ENCODE measurements around the gene DDX17. TPM values are rescaled to one million over a fixed set of nuclear protein-coding genes. Genes with fewer than 3 reads are reported as not detected.

DDX17 gene
- total and polyA plus RNA-seq, 2 of the 8 experiments (the other 6 are each of a cell fraction or from before 2014, with no cell fraction given): 437 to 441 TPM

DNA sequence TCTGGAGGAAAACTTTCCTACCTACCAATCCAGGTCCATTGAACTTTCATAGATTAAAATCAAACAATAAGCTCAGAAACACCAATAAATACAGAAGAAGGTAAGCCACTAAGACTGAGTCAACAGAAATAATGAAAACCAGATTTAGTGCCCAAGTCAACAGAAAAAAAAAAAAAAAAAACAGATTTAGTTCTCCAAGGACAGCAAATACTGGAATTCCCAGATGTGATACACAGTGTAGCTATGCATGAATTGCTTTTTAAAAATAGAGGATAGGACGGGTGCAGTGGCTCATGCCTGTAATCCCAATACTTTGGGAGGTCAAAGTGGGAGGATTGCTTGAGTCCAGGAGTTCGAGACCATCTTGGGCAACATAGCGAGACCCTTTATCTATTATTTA, 48.2 kb upstream of the DDX17 start:
- H4K20me1 ChIP-seq (replicated peaks in 1 of 2; ENCODE audit: control insufficient read depth in 1 of 2, insufficient read depth in 2 of 2, low read length in 2 of 2): no peaks in the 10 kb centered on the region
- TF ChIP-seq TCF12 (IDR thresholded peaks at IDR 0.05; ENCODE audit: low read depth, low read length) (no peak), SP2 (IDR thresholded peaks at IDR 0.05; ENCODE audit: low read length) (no peak), NANOG (IDR thresholded peaks at IDR 0.05; ENCODE audit: insufficient read depth, low read depth, low read length, poor library complexity, severe bottlenecking) (no peak), SIRT6 (IDR thresholded peaks at IDR 0.05; ENCODE audit: low read length) (no peak), JUND (IDR thresholded peaks at IDR 0.05; ENCODE audit: low read length) (no peak), RXRA (IDR thresholded peaks at IDR 0.05; ENCODE audit: insufficient read depth, low read depth, low read length) (no peak), EGR1 (IDR thresholded peaks at IDR 0.05; ENCODE audit: borderline replicate concordance, low read depth, low read length) (no peak), FOSL1 (IDR thresholded peaks at IDR 0.05; ENCODE audit: insufficient read depth, low read depth, low read length) (no peak), HDAC2 (IDR thresholded peaks at IDR 0.05; ENCODE audit: borderline replicate concordance in 1 of 2, low read depth in 2 of 2, low read length in 2 of 2) (no peak), GABPA (IDR thresholded peaks at IDR 0.05; ENCODE audit: borderline replicate concordance, insufficient read depth, low read length) (no peak), CBX5 (IDR thresholded peaks at IDR 0.05; ENCODE audit: low read depth, low read length) (no peak), SRF (IDR thresholded peaks at IDR 0.05; ENCODE audit: low read depth, low read length) (no peak)
- TF ChIP-seq, protein P1, sequence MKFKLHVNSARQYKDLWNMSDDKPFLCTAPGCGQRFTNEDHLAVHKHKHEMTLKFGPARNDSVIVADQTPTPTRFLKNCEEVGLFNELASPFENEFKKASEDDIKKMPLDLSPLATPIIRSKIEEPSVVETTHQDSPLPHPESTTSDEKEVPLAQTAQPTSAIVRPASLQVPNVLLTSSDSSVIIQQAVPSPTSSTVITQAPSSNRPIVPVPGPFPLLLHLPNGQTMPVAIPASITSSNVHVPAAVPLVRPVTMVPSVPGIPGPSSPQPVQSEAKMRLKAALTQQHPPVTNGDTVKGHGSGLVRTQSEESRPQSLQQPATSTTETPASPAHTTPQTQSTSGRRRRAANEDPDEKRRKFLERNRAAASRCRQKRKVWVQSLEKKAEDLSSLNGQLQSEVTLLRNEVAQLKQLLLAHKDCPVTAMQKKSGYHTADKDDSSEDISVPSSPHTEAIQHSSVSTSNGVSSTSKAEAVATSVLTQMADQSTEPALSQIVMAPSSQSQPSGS (IDR thresholded peaks at IDR 0.05; ENCODE audit: low read length): no peak

More for the DNA sequence above, 48.2 kb upstream of the DDX17 start:
- no peaks in the 10 kb centered on the region for H3K23me2 ChIP-seq (ENCODE audit: low read depth, low read length)
- no peaks in the 10 kb centered on the region for H3K79me1 ChIP-seq (ENCODE audit: low read depth, low read length)
- no peak overlapping the region for H3K14ac ChIP-seq (ENCODE audit: insufficient read length)
- no peaks in the 10 kb centered on the region for H3K36me3 ChIP-seq (ENCODE audit: control insufficient read depth in 2 of 4, insufficient read depth in 4 of 4, low read length in 3 of 4)
- no peak overlapping the region for H3K4me3 ChIP-seq (ENCODE audit: extremely low read depth in 1 of 4, insufficient read depth in 2 of 4, low read depth in 3 of 4, low read length in 4 of 4)
- no peak overlapping the region for H2AFZ ChIP-seq (ENCODE audit: low read length)
- H2BK120ac ChIP-seq (replicated peaks; ENCODE audit: low read depth, low read length): no peak overlapping the region
- H2BK5ac ChIP-seq (ENCODE audit: low read depth, low read length): no peak overlapping the region
- no peak overlapping the region for H3K4me2 ChIP-seq (ENCODE audit: insufficient read depth in 1 of 2, low read depth in 2 of 2, low read length in 2 of 2)
- no peak overlapping the region for H3K27ac ChIP-seq (ENCODE audit: low read depth, low read length)
- no peak overlapping the region for H4K5ac ChIP-seq (ENCODE audit: insufficient read length, low read depth, low read length)
- POLR2A ChIA-PET (ENCODE audit: partially characterized antibody): interaction anchor here (0.6 to 1.3 kb wide), 5 partner anchors 10 to 73 kb away, joined by 3 to 5 read pairs (median 3); no protein-coding TSS in a partner anchor
- DNase-seq (ENCODE audit: low read depth in 1 of 2, low spot score in 2 of 2) (no peak), FAIRE-seq (no peak)
- no peak overlapping the region for H4K8ac ChIP-seq (ENCODE audit: extremely low read depth, insufficient read depth, low read length)
- CTCF ChIA-PET (ENCODE audit: partially characterized antibody): interaction anchor here (0.7 kb wide), 1 partner anchor 177 kb away, joined by 4 read pairs; no protein-coding TSS in a partner anchor
- H2BK15ac ChIP-seq (ENCODE audit: low read length): no peak overlapping the region
- H3K56ac ChIP-seq (replicated peaks; ENCODE audit: insufficient read length, low read depth, low read length): no peak overlapping the region
- H3K18ac ChIP-seq (ENCODE audit: extremely low read depth, low read length): no peak overlapping the region
- H3K79me2 ChIP-seq (ENCODE audit: control insufficient read depth in 1 of 2, insufficient read depth in 2 of 2, low read length in 2 of 2): no peaks in the 10 kb centered on the region
- H4K91ac ChIP-seq (replicated peaks; ENCODE audit: insufficient read length, low read length): no peak overlapping the region
- no peak overlapping the region for H3K4ac ChIP-seq (replicated peaks; ENCODE audit: insufficient read length, low read depth, low read length)
- no peak overlapping the region for H3K9ac ChIP-seq (replicated peaks in 1 of 4; ENCODE audit: extremely low read depth in 1 of 4, low read depth in 3 of 4, low read length in 3 of 4)
- no peak overlapping the region for H2AK5ac ChIP-seq (ENCODE audit: low read depth, low read length)
- 91% methylated on average over 3 of the region's 3 CpGs; no CpG with 5 or more reads in 1 of the 2 experiments for WGBS, 2 experiments (ENCODE audit: extremely low coverage in 1 of 2, insufficient coverage in 1 of 2, insufficient read length in 1 of 2, insufficient replicate concordance in 2 of 2, low coverage in 1 of 2, low lambda C conversion rate in 2 of 2, missing lambda C conversion rate in 1 of 2)
- no peaks in the 10 kb centered on the region for H3K4me1 ChIP-seq (replicated peaks in 1 of 4; ENCODE audit: control insufficient read depth in 3 of 4, insufficient read depth in 4 of 4, low read length in 3 of 4)
- H3K9me3 ChIP-seq (ENCODE audit: insufficient read depth in 2 of 2, low read depth in 1 of 2, low read length in 1 of 2): no peaks in the 10 kb centered on the region
- H2BK20ac ChIP-seq (ENCODE audit: low read length): no peak overlapping the region
- H3K23ac ChIP-seq (ENCODE audit: insufficient read length): no peak overlapping the region
- no peak overlapping the region for H2BK12ac ChIP-seq (ENCODE audit: low read depth, low read length)
- no peaks in the 10 kb centered on the region for H3K27me3 ChIP-seq (replicated peaks in 1 of 4; ENCODE audit: control insufficient read depth in 3 of 4, extremely low read depth in 1 of 4, insufficient read depth in 3 of 4, low read length in 3 of 4)
